Ammon's horn (tissue), 1 donor: ENCODE measurements around the gene RNF103.
"Not testable (repeated sequence)": the region's sequence is repeated elsewhere in the genome, so short reads cannot be mapped to it uniquely, and the experiment has no call there.

Source experiments
- DNase-seq: peaks from one replicate; pipeline ENCODE4 v3.0.0-alpha.2; 2016; ENCODE audit warnings: low spot score

The RNF103 gene

GRCh38 chr2:86623494-86624266 is at the start of gene RNF103:
Gene RNF103 (minus strand): TSS chr2:86623865. CDS start chr2:86622886, 979 bp downstream.
- peak; percentile 97 for DNase-seq

GRCh38 chr2:86673011-86673410 is 49.3 kb upstream of the RNF103 start:
- DNase-seq = no peak

- no peak for DNase-seq
Measured at GRCh38 chr2:86672027-86672545, 48.4 kb upstream of the RNF103 start.

- no peak for DNase-seq
Measured at GRCh38 chr2:86671337-86671981, 47.8 kb upstream of the RNF103 start.

- not testable (repeated sequence) for DNase-seq
Measured at GRCh38 chr2:86669323-86669722, 45.7 kb upstream of the RNF103 start.

- DNase-seq = no peak
Measured at GRCh38 chr2:86661333-86661732, 37.7 kb upstream of the RNF103 start.

GRCh38 chr2:86650188-86650587 is 26.5 kb upstream of the RNF103 start:
- DNase-seq = no peak

- no peak for DNase-seq
Measured at GRCh38 chr2:86649119-86649947, 25.7 kb upstream of the RNF103 start.

GRCh38 chr2:86648681-86649080 is 25.0 kb upstream of the RNF103 start:
- DNase-seq = no peak

GRCh38 chr2:86646865-86647264 is 23.2 kb upstream of the RNF103 start:
- DNase-seq = no peak

GRCh38 chr2:86646329-86646728 is 22.7 kb upstream of the RNF103 start:
- DNase-seq = no peak

- DNase-seq = no peak
Measured at GRCh38 chr2:86645752-86646151, 22.1 kb upstream of the RNF103 start.

- DNase-seq = no peak
Measured at GRCh38 chr2:86638712-86639111, 15.0 kb upstream of the RNF103 start.

- DNase-seq = no peak
Measured at GRCh38 chr2:86636842-86637241, 13.2 kb upstream of the RNF103 start.

- no peak for DNase-seq
Measured at GRCh38 chr2:86634352-86634751, 10.7 kb upstream of the RNF103 start.

GRCh38 chr2:86633155-86633651 is 9.5 kb upstream of the RNF103 start:
- DNase-seq = peak; percentile 63

GRCh38 chr2:86632672-86633071 is 9.0 kb upstream of the RNF103 start:
- no peak for DNase-seq

- DNase-seq = no peak
Measured at GRCh38 chr2:86631846-86632485, 8.3 kb upstream of the RNF103 start.

GRCh38 chr2:86628091-86628522 is 4.4 kb upstream of the RNF103 start:
- no peak for DNase-seq

- DNase-seq = no peak
Measured at GRCh38 chr2:86627550-86627949, 3.9 kb upstream of the RNF103 start.

- DNase-seq = peak; percentile 82
Measured at GRCh38 chr2:86625096-86625495, 1.4 kb upstream of the RNF103 start.

- peak; percentile 25 for DNase-seq
Measured at GRCh38 chr2:86624267-86624547, 542 bp upstream of the RNF103 start.
